Measurements from ENCODE around the gene RPL4.
A peak's percentile ranks its signal among the peaks of the same experiment; 100 is the strongest.
"Not testable (repeated sequence)": the region's sequence is repeated elsewhere in the genome, so short reads cannot be mapped to it uniquely, and the experiment has no call there.

RPL4 gene

DNA sequence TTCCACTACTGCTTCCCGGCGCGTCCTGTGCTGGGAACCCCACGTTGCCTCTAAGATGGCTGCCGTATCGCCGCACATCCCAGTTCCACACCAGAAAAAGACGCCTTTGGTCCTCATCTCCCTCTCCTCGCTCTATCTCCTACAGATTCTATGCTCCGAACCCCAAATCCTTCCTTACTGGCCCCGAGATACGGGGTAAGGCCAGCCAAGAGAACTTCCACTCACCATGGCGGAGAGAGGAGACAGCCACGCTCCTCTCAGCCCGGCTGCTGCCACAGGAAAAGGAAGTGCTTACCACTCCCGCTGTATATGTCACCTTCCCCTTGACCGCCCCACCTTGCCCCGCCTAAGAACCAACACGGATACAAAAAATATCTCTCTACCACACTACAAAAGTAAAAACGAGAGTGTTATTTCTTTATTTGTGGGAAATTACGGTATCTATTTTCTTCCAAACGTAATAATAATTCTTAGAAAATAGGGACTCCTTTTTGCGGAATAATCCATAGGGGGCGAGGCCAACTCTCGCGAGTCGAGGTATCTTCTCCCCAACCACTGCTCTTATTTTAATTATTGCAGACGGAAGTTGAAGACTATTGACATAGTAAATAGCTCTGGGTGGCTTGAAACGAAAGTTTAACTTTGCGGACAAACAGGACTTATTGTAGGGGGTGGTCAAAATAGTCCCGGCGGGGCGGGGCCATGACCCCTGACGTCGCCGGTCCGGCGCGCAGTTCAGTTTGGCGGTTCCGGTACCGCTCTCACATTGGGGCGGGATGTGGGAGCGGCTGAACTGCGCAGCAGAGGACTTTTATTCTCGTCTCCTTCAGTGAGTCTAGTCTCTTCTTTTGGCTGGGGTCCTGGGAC is at the start of gene RPL4, which contains the start of gene ZWILCH:
TSS of gene RPL4 (minus strand) at position 293 of the 867 bp plus-strand sequence. CDS start at position 228, 65 bp downstream.
TSS of gene ZWILCH (plus strand) at position 764 of the 867 bp plus-strand sequence. CDS start at position 777, 13 bp downstream.
- peak; percentile 59 to 97 (median 74) for DNase-seq

DNA sequence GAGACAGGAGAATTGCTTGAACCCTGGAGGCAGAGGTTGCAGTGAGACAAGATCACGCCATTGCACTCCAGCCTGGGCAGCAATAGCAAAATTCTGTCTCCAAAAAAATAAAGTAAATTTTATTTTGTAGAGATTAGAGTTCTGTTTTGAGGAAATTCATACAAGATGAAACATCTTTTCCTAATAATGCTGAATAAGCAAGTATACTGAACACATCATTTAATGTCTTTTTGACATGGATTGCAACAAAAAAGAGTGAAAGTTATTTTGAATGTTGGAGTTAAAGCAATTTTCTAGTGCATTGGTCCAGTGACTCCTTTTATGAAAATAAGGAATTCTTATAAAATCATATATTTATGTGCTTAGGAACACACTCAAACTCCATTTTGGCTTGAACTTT is 40.6 kb upstream of the RPL4 start:
- intact Hi-C loops (cut with DNase I) = no loop called here
- DNase-seq = no peak

More for the DNA sequence above, at the start of gene RPL4, which contains the start of gene ZWILCH:
- intact Hi-C loops (cut with DNase I) = no loop called here

DNA sequence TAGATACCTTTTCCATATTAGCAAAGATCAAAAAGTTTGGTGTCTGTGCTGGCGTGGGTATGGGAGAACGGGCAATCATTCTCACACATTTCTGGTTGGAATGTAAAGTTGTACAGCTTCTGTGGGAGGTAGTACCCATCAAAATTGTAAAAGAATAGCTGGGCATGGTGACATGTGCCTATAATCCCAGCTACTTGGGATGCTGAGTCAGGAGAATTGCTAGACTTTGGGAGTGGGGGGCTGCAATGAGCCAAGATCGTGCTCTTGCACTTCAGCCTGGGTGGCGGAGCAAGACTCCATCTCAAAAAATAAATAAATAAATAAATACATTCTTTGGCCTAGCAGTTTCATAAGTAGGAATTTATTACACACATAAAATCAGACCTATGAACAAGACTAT is 38.2 kb upstream of the RPL4 start:
- DNase-seq = no peak
- intact Hi-C loops (cut with DNase I) = no loop called here

DNA sequence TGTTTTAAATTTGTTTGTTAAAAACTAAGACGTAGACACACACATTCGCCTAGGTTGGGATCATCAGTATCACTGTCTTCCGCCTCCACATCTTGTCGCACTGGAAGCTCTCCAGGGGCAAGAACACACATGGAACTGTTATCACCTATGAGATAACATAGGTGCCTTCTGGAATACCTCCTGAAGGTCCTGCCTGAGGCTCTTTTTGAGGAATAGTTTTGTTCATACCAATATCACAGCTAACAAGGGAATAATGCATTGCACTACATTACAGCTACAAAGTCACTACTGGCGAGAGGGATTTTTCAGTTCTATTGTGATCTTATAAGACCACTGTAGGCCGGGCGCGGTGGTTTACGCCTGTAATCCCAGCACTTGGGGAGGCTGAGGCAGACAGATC is 30.4 kb upstream of the RPL4 start:
- intact Hi-C loops (cut with DNase I) = no loop called here

DNA sequence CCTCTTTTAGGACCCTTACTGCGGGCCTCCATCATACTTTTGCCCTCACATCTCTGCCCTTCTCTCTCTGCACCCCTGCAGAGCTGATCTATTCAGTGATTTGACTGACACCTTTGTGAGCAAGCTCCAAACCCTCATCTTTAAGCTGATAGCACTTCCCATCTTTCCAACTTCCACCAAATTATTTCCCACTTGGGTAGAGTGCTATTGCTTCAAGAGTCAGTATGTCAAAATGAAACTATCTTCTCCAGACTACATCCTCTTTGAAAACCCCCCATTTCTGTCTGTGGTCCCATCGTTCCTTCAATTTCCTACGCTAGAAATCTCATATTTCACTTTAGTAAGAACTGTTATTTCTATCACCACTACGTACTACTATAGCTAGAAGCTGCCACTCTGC is 20.2 kb upstream of the RPL4 start:
- intact Hi-C loops (cut with DNase I) = no loop called here

More for the DNA sequence above, 30.4 kb upstream of the RPL4 start:
- no peak for DNase-seq

DNA sequence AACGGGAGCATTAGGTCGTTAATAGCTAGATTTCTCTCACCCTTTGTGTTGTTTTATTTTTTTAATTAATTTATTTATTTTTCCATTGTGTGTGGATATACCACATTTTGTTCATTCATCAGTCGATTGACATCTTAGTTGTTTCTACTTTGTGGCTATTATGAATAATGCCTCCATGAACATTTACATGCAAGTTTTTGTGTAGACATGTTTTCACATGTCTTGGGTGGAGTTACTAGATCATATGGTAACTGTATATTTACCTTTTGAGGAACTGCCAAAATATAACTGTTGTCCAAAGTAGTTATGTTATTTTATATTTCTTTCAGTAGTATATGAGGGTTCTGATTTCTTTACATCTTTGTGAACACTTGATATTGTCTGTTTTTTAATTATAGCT is 19.3 kb upstream of the RPL4 start:
- no peak for DNase-seq
- intact Hi-C loops (cut with DNase I) = no loop called here

More for the DNA sequence above, 20.2 kb upstream of the RPL4 start:
- DNase-seq = no peak

DNA sequence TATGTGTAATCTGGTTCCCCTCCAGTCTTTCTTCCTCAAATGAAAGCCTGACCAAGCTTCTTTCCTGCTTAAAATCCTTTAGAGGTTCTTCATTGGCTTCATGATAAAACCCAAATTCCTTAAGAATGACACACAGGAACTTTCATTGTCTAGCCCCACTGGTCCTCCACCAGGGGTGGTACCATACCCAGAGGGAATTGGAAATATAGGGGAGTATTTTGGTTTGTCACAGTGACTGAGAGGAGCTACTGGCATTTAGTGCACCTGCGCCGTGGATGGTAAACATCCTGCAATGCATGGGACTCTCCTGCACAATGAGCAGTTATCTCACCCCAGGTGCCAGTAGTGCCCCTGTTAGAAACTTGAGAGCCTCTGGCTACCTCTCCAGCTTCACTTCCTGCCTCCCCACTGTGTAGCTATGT is 11.3 kb upstream of the RPL4 start:
- intact Hi-C loops (cut with DNase I) = no loop called here
- DNase-seq = no peak

DNA sequence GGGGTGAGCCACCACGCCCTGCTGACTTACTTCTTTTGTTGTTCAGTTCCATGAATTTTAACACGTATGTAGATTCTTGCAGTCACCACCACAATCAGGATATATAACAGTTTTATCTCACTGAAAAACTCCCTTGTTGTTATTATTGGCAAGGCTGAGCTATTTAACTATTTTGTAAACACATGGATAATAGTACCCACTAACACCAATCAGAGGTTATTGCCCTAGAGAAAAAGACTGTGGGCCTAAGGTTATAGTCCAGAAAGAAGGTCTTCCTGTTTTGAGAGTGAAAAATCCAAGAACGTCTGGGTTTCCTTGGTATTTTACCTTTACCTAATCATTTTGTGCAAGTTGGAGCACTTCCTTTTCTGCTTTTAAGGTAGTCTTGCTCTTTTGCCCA is 9.9 kb upstream of the RPL4 start:
- no peak for DNase-seq
- intact Hi-C loops (cut with DNase I) = no loop called here

DNA sequence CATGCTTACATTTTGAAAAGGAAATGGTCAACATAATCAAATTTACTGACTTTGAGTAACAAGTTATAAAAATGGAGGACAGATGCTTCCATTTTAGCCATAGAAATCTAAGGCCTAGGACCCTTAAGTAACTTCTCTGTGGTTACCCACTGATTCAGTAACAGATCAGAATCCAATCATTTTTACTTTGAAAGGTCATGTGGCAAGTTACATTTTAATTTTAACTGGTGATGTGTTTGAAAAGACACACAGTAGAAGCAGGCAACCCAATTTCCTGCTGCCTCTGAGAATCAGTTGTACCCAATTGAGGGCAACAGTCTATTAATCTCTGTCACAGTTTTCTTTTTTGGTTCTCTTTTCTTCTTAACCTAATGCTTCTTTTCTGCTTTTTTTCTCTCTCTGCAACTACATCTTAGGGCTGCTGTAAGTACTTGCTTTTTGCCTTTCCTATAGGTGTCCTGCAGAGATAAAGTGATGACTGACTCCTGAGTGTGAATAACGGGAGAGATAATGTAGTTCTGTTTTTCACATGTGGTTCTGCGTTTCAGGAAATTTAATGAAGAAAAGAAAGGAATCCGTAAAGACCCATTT is 3.7 kb upstream of the RPL4 start:
- DNase-seq = no peak
- intact Hi-C loops (cut with DNase I) = no loop called here

DNA sequence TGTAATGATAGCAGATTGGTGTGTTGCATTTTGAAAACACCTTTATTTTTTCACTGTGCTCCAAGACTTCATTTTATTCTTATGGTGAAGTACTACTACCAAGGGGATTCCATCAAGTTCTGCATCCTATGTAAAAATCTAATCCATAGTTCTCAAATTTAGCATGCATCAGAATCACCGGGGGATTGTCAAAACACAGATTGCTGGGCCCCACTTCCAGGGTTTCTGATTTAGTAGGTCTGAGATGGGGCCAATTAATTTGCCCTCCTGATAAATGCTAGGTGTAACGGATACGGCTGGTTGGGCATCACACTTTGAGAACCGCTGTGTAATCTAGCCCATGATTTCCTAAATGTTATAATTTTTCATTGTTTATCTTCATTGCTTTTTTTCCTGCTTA is 1.2 kb upstream of the RPL4 start:
- intact Hi-C loops (cut with DNase I) = no loop called here
- no peak for DNase-seq

DNA sequence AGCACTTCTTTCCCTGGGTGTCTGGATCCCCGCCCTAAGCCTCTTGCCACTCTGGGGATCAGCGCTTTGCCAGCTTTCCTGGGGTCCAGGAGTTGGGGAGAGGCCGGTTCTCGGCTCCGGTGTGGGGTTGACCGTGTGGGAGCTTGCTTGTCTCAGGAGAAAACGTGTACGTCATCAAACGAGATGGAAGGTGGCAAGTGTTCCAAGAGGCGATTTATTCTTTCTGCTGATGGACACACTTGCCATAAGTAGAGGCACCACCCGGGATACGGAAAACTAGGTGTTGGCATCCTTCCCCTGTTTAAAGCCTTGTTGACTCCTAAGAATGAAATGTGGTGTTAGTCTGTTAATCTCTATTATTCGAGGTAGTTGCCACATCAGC is 766 bp upstream of the RPL4 start:
- DNase-seq = peak in 1 of 10 donors; percentile 8
- intact Hi-C loops (cut with DNase I) = no loop called here

DNA sequence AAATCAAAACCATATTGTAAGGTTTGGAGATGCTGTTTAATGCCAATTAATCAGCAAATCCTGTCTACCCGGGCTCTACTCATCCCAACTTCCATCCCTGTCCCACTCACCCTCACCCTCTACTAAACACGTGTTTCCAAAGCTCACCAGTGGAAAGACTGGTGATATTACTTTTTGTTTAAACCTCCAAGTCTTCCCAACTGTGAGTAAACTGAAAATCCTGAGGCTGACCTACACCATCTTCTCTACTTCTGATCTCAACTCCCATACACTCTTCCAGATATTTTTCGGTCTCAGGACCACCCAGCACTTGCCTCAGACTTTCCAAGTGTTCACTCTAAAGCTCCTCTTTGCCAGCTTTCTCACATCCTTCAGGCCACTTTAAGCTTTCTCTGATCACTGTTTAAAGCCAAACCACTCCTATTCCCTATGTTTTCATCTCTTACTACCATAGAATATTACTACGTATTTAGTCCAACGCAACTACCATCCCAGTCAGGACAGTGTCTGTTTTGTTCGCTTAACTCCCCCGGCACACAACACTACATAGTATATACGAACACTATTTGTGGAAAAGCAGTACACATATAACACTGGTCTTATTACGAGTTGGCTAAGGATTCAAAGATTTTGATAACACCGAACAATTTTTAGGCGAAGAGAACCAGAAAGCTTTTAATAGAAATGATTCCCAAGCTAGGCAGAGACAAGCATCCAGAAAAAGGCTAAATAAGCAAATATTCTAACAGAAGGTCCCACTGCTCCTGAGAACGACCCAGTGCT is 684 bp downstream of the RPL4 start:
- DNase-seq = no peak
- intact Hi-C loops (cut with DNase I) = no loop called here

DNA sequence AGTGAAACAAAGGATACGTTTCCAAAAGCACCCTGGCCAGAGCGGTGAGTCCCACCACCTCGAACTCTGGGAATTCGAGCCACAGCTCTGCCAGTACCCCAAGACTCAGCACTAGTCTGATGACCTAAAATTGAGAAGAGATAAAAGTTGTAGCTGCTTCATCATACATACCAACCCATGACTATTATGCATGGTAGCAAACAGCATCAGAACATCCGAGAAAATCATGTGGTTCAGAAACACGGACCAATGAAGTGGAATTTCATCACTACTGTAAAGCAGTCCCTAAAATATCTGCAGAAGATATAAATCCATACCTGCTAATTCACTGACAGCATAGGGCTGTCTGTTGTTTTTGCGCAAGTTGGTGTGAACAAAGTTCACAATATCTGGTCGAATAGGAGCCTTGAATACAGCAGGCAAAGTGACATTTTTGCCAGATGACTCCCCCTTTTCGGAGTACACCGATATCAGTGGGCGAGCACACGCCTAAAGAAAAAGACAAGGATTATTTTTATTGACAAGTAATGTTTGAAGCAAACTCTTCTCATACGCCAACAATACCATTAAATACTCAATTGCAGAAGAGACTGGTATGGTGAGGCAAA is 1.5 kb downstream of the RPL4 start:
- DNase-seq; intact Hi-C loops (cut with DNase I): not testable (repeated sequence)

DNA sequence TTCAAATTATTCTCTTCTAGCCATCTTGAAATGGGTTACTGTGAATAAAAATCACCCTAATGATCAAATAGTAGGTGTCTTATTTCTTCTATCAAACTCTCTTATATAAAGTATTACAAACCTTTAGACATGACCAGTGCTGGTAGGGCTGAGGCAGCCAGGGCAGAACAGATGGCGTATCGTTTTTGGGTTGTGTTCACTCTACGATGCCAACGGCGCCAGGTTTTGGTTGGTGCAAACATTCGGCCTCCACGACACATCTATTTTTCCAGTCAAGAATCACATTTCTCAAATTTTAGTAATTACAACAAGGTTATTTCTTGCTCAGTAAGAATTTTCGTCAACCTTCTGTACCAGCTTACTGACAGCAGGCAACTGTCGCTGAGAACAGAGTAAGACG is 2.2 kb downstream of the RPL4 start:
- intact Hi-C loops (cut with DNase I) = no loop called here
- peak in 5 of 10 donors; percentile 22 to 88 (median 79) for DNase-seq

DNA sequence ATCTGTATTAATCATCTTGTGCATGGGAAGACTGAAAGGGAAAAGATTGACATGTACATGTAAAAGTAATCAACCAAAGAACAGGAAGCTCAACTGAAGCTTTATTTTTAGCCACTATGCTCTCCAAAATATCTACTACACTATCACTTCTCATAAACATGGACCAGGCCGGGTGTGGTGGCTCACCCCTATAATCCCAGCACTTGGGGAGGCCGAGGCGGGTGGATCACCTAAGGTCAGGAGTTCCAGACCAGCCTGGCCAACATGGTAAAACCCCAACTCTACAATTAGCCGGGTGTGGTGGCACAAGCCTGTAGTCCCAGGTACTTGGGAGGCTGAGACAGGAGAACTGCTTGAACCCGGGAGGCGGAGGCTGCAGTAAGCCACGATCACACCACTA is 4.3 kb downstream of the RPL4 start:
- DNase-seq; intact Hi-C loops (cut with DNase I): not testable (repeated sequence)

DNA sequence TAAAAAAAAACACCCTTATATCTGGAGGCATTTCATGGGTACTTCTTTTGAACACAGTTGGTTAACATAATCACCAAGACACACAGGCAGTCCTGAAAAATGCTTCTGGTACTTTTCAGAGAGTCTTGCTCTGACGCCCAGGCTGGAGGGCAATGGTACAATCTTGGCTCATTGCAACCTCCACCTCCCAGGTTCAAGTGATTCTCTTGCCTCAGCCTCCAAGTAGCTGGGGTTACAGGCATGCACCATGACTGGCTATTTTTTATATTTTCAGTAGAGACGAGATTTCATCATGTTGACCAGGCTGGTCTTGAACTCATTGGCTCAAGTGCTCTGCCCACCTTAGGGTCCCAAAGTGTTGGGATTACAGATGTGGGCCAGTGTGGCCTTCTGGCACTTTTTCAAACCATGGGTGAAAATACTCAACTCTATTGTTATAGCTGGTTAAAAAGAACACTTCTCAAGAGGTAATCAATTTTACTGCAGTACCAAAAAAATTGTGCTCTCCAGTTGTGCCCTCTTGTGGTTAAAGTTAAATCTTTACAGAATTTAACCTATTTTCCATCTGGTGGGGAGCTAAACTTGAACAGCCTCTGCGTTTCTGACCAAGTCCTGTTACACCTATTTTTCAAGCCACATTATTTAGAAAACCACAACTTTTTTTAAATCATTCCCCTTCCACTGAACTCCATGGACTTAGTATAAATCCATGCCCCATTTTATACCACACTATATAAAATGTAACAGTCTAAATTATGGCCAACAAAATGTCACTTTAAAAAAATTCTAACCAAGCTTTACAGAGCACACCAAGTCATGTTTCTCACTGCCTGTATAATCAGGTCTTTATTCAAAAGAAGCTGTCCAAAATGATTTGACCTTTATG is 5.9 kb downstream of the RPL4 start:
- intact Hi-C loops (cut with DNase I) = loop anchor here (5.0 kb wide), 1 partner anchor 206 kb away; the partner anchor contains the start of gene DIS3L
- no peak for DNase-seq

DNA sequence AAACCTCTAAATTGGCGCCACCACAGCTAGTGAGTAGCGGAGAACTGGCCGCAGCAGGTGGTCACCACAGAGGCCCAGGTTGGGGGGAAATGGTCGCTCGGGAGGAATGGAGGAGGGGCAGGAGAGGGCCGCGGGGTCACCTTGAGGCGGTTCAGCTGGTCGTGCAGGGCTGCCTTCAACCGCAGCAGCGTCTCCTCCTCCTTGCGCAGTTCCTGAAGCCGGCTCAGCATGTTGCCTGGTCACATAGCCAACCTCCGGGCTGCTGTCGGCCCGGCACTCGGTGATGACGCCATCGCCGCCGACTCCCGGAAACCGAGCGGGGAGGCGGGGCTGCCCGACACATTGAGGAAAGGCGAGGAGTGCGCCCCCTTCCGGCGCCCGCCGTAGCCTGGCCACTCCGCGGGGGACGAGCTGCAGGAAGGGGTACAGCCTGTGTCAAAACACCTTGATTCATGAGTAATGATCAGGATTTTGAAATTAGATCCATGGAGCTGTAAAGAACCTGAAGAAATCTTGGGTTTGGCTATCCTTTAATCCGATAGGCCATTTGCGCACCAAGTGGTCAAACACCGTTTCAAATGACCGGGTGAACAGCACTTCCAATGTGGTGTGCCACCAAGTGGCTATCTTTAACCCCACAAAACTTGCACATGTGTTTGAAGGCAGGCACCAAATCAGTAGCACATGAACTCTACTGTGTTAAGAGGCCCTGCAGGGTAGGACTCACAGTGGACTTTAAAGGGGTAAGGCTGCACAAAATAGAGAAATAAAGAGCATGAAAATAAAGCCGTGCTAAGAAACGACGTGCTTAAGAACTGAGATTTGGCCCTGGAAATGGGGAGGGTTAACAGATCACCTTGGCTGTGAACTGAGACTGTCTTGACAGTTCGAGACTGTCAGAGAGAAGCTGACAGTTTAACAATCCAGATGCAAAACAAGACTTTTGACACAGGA is 6.9 kb downstream of the RPL4 start, which contains the start of gene SNAPC5:
TSS of gene SNAPC5 (minus strand) at position 261 of the 954 bp plus-strand sequence. CDS start at position 230, 31 bp downstream.
- intact Hi-C loops (cut with DNase I) = loop anchor here (1.0 to 5.0 kb wide), 2 partner anchors 111 to 205 kb away; partner anchors contain the start of genes DIS3L and MAP2K1
- DNase-seq = peak; percentile 92 to 100 (median 96)

DNA sequence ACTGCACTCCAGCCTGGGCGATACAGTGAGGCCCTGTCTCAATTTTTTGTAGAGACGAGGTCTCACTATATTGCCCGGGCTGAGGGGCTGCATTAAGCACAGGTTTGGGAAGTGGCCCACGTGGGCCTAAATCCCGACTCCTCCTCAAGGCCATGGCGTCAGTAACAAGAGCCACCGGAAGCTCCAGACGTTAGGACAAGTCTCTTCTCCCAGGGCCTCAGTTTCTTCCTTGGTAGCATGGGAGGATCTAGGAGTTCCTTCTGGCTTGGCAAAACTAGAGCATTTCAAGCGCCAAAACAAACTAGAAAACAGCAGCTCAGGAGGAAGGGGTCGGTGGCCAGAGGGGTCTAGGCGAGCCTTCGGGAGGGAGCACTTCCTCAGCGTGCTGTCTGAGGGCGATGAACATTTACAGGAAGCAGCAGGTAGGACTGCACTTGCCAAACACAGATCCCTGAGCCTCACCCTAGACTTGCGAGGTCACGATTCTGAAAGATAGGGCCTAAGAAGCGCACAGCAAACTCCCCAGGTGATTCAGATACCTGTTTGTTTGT is 7.6 kb downstream of the RPL4 start:
- intact Hi-C loops (cut with DNase I) = loop anchor here (1.0 to 5.0 kb wide), 2 partner anchors 111 to 205 kb away; partner anchors contain the start of genes DIS3L and MAP2K1
- no peak for DNase-seq
